Right lobe of liver (tissue), 4 donors: ENCODE measurements around the gene ZBTB32.

Experiments used
- POLR2A ChIP-seq: fragments of 450-650 bp; IDR thresholded peaks from one replicate; pipeline ENCODE4 v1.6.1; 2017; ENCODE audit warnings: antibody characterized with exemption, mild to moderate bottlenecking
- TF ChIP-seq, protein P1 (sequence below), 4 donors: fragments of 200-600 bp in 3 of 4; fragments of 450-650 bp in 1 of 4; IDR thresholded peaks; one replicate each; pipeline versions ENCODE4 v1.5.1 to v1.8.0; 2016 to 2022; ENCODE audit warnings: antibody characterized with exemption in 4 of 4, mild to moderate bottlenecking in 2 of 4
- donor health status: DM: no; HTN: no; CAD: no.
- donor health status: DM: no; HTN: no; CAD: no.
- donor health status: DM: no; HTN: yes; CAD: no.

DNA sequence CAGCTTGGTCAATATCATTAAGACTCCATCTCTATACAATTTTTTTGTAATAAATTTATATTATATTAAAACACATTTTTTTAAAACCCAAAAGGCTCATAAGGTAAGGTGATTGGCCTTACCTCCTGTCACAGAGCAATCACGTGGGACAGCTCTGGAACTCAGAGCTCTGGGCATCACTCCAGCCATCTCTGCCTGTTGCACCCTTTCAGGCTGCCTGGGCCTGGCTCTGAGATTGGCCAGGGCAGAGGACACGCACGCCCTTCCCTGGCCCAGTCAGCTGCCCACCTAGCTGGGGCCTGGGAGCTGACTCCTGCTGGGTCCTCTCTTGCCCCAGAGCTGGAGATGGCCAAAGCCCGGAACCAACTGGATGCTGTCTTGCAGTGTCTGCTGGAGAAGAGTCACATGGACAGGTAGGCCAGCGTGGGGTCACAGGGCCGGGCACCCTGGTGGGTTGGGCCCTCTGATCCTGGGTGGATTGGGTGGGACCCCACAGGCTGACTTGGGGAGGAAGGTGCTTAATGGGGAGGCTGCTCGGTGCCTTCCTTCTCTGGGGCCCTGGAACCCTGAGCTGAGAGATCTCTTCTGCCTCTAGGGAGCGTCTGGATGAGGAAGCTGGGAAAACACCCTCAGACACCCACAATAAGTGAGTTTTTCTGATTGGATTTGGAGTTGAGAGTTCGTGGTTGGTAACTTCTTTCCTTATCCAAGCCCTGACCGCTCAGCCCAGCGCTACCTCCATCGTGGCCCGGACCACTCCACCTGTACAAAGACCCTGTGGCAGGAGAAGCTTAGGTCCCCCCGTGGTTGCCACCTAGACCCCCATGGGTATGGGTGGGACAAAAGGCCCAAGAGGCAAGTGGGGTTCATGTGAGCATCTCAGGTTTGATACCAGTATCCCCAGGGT, 47.7 kb downstream of the ZBTB32 start:
- TF ChIP-seq, protein P1, sequence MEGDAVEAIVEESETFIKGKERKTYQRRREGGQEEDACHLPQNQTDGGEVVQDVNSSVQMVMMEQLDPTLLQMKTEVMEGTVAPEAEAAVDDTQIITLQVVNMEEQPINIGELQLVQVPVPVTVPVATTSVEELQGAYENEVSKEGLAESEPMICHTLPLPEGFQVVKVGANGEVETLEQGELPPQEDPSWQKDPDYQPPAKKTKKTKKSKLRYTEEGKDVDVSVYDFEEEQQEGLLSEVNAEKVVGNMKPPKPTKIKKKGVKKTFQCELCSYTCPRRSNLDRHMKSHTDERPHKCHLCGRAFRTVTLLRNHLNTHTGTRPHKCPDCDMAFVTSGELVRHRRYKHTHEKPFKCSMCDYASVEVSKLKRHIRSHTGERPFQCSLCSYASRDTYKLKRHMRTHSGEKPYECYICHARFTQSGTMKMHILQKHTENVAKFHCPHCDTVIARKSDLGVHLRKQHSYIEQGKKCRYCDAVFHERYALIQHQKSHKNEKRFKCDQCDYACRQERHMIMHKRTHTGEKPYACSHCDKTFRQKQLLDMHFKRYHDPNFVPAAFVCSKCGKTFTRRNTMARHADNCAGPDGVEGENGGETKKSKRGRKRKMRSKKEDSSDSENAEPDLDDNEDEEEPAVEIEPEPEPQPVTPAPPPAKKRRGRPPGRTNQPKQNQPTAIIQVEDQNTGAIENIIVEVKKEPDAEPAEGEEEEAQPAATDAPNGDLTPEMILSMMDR (IDR thresholded peaks at IDR 0.05) = no peak
- no peak for TF ChIP-seq POLR2A
